22Rv1 (cell line): Measurements from ENCODE around the gene COL4A2.

Experiments
- H3K27ac ChIP-seq: fragments of 450-650 bp; 2 replicates; pipeline ENCODE4 v1.5.1; 2017
- ZFX ChIP-seq: fragments of 450-650 bp; IDR thresholded peaks from 2 replicates; pipeline ENCODE4 v1.6.1; 2017; ENCODE audit warnings: antibody characterized with exemption, borderline replicate concordance
- TF ChIP-seq, protein P1 (sequence below): fragments of 450-650 bp; IDR thresholded peaks from 2 replicates; pipeline ENCODE4 v1.5.1; 2017; ENCODE audit warnings: mild to moderate bottlenecking

Gene COL4A2

GRCh38 chr13:110490009-110490770 is 183.1 kb downstream of the COL4A2 start:
- no peak for TF ChIP-seq ZFX
- TF ChIP-seq, protein P1, sequence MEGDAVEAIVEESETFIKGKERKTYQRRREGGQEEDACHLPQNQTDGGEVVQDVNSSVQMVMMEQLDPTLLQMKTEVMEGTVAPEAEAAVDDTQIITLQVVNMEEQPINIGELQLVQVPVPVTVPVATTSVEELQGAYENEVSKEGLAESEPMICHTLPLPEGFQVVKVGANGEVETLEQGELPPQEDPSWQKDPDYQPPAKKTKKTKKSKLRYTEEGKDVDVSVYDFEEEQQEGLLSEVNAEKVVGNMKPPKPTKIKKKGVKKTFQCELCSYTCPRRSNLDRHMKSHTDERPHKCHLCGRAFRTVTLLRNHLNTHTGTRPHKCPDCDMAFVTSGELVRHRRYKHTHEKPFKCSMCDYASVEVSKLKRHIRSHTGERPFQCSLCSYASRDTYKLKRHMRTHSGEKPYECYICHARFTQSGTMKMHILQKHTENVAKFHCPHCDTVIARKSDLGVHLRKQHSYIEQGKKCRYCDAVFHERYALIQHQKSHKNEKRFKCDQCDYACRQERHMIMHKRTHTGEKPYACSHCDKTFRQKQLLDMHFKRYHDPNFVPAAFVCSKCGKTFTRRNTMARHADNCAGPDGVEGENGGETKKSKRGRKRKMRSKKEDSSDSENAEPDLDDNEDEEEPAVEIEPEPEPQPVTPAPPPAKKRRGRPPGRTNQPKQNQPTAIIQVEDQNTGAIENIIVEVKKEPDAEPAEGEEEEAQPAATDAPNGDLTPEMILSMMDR: no peak

DNA sequence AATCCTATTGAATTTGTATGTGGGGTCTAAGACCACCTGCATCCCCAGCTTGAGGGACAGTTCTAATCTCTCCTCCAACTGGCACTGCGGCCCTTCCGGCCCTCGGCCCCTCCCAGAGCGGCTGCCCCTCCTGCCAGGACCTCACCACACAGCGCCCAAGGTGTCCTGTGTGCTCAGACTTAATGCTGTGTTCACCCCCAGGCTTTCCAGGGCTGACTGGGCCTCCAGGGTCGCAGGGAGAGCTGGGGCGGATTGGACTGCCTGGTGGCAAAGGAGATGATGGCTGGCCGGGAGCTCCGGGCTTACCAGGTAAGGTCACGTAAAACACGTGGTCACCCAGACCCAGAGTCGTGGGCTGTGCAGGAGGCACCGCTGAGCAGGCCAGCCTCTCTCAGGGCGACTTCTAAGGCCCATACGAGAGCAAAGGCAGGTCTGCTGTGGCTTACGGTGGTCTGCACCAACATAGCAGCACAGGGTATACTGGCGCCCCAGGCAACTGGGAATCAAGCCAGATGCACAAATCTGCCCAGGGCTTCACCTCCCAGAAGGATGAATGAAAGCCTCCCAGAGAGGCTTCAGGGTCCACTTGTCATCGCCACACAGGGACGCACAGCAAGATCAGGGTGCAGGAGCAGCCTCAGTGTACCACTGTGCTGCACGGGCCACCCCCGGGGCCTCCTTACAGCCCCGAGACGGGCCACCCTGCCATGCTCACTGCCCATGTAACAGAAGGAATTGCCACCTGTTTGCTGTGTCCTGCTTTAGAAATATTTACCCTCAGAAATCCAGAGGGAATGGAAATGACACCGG is 185.0 kb downstream of the COL4A2 start:
- TF ChIP-seq ZFX: no peak
- TF ChIP-seq, protein P1: no peak
- no peak overlapping the region for H3K27ac ChIP-seq

More at GRCh38 chr13:110490009-110490770, 183.1 kb downstream of the COL4A2 start:
- H3K27ac ChIP-seq: no peak overlapping the region

DNA sequence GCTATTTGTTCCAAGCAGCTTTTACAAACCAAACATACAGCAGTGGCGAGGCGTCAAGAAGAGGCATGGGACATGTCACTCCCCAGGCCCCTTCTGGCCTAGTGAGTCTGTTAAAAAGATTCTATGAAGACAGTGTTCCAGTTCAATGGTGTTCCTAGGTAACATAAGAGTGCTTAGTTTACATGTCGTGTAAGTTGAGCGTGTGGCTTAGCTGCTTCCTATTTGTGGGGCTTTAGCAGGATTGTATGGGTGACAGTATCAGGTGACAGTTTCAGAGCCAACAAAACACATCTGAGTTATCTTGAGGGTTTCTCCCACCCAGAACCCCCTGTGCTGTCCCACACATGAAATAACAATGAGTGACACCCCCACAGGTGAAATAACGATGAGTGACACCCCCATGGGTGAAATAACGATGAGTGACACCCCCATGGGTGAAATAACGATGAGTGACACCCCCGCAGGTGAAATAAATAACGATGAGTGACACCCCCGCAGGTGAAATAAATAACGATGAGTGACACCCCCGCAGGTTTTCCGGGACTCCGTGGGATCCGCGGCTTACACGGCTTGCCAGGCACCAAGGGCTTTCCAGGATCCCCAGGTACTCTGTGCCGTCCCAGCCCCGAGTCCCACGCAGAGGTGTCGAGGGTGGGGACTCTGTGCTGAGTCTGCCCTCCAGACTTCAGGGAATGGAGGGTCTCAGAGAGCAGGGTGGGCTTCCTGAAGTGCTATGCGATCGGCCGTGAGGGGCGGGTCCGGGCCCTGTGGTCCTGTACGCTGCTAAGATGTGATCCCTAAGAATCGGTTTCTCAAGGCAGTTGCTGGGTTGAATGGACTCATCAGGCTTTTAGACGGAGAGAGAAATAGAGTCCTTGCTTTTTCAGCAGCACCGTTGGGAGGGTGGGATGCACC is 185.9 kb downstream of the COL4A2 start:
- TF ChIP-seq, protein P1: no peak
- TF ChIP-seq ZFX: no peak

DNA sequence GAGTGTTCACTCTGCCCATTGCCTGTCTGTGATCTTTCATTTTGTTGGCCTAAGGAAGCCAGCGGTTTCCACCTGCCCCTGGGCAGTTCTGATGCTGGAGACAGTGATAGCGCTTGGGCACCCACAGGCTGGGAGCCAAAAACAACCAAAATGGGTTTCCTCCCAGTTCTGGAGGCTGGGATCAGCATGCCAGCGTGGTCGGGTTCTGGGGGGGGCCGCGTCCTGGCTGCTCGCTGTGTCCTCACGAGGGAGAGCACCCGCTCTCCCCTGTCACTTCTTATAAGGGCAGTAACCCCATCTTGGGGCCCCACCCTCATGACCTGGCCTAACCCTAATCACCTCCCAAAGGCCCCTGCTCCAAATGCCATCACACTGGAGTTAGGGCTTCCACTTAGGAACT is 186.5 kb downstream of the COL4A2 start:
- TF ChIP-seq, protein P1: no peak
- no peak for TF ChIP-seq ZFX
- H3K27ac ChIP-seq: no peak overlapping the region

More for the DNA sequence above, 185.9 kb downstream of the COL4A2 start:
- H3K27ac ChIP-seq: no peak overlapping the region

GRCh38 chr13:110495376-110495775 is 188.3 kb downstream of the COL4A2 start:
- H3K27ac ChIP-seq: no peak overlapping the region
- TF ChIP-seq, protein P1: no peak
- no peak for TF ChIP-seq ZFX

DNA sequence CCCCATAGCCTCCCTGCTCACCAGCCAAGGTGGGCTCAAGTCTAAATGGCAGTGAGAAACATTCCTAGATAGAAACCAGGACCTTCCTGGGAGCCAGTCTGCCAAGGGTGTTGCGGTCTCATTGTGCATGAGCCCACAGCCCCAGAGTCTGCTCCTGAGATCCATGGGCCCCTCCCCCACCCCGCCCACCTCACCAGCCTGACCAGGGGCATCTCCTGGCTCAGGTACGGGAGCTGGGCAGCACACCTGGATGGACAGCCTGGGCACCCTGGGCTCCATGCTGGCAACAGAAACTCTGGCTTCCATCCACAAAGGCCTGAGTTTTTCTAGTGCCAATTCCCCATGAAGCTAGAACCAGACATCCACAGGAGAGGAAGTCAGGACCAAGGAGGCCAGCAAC is 188.8 kb downstream of the COL4A2 start:
- H3K27ac ChIP-seq: no peak overlapping the region
- TF ChIP-seq, protein P1: no peak
- no peak for TF ChIP-seq ZFX
